Pancreas (tissue), 10 donors: ENCODE measurements around the gene RNF220. TPM values are rescaled to one million over a fixed set of nuclear protein-coding genes. Genes with fewer than 3 reads are reported as not detected.

ENCODE experiments used
- ATAC-seq, 4 donors: fragments of 200-7000 bp; cut with Tn5 transposase; one replicate each; pipeline versions ENCODE4 v1.8.0 to v1.9.1; 2020; ENCODE audit warnings: mild to moderate bottlenecking in 4 of 4, moderate library complexity in 4 of 4
- DNase-seq, 6 donors: peaks; one replicate each; pipeline ENCODE4 v3.0.0-alpha.2; 2020
- FAIRE-seq: peaks from 2 replicates; lab custom pipeline; 2012; peaks lifted over from hg19 to GRCh38; lab: Jason Lieb, UNC
- H3K27ac ChIP-seq, 4 donors: fragments of 200-600 bp; sonication (generic); 1 replicate in 3 of 4; 2 replicates in 1 of 4; pipeline versions ENCODE4 v1.5.0 to v1.8.0; 2020
- H3K27me3 ChIP-seq, 4 donors: fragments of 200-600 bp; one replicate each; pipeline ENCODE4 v1.8.0; 2021
- H3K36me3 ChIP-seq, 3 donors: fragments of 200-600 bp; sonication (generic) in 1 of 3; one replicate each; pipeline versions ENCODE4 v1.5.0 to v1.8.0; 2020 to 2021
- H3K4me1 ChIP-seq, 3 donors: fragments of 200-600 bp; one replicate each; pipeline ENCODE4 v1.8.0; 2021
- H3K4me3 ChIP-seq, 4 donors: fragments of 200-600 bp; sonication (generic) in 2 of 4; one replicate each; pipeline versions ENCODE4 v1.5.0 to v1.8.0; 2020 to 2021
- H3K9me3 ChIP-seq, 4 donors: fragments of 200-600 bp; one replicate each; pipeline ENCODE4 v1.8.0; 2021
- CTCF ChIP-seq, 4 donors: fragments of 200-600 bp; sonication (generic) in 3 of 4; IDR thresholded peaks; one replicate each; pipeline versions ENCODE4 v1.5.0 to v1.8.0; 2021; ENCODE audit warnings: antibody characterized with exemption in 4 of 4
- WGBS, 2 donors: extraction: QIAGEN DNeasy Blood & Tissue Kit; methylation state at CpG; one replicate each; pipeline ENCODE4 v1.1.7; 2013; 5-methylcytosine and 5-hydroxymethylcytosine counted together
- intact Hi-C, 3 donors: fragments of 100-400 bp; cut with DNase I; formaldehyde crosslinking; loops; one replicate each; pipeline versions ENCODE4 v1.11.1 to v1.14.2; 2022
- microRNA-seq, 2 donors: library from miRNA; unstranded; fragments of <30 nt; microRNA quantifications; one replicate each; pipeline versions ENCODE4 to v1.1.0, GENCODE V29; 2019 to 2020
- polyA plus RNA-seq, 2 donors: library from polyadenylated mRNA; stranded (reverse); fragments of 200-250 nt; gene quantifications; one replicate each; pipeline ENCODE4 v1.2.3, GENCODE V29; 2013
- total RNA-seq, 6 donors: library from RNA; stranded (reverse); fragmentation: NEBNext Ultra II Directional in 4 of 6; extraction: Animal tissue kit (Norgen Biotek cat#: 25700) in 4 of 6; gene quantifications; one replicate each; pipeline versions ENCODE4 v1.2.1 to v1.2.4, GENCODE V29; 2021 to 2023
- donor health status: healthy with polysubstance abuse.
- donor health status: DM: no; HTN: no; CAD: no; lungs with moderate emphysema.
- donor health status: DM: no; HTN: no; CAD: no.
- donor health status: control.
- donor health status: control.
- donor health status: Bipolar disorder and iron deficiency.
- donor health status: DM: yes; HTN: yes; CAD: no.
- donor health status: DM: no; HTN: no; CAD: no.
- donor health status: DM: no; HTN: no; CAD: no.
- donor health status: DM: yes; HTN: yes; CAD: no.

The RNF220 gene
- total and polyA plus RNA-seq, 8 donors = 22.3 to 43.2 (median 33.0) TPM

- FAIRE-seq (no peak), DNase-seq (no peak), ATAC-seq (no peak)
- H3K9me3 ChIP-seq = no peaks in the 10 kb centered on the region
- no peaks in the 10 kb centered on the region for H3K27me3 ChIP-seq
- intact Hi-C loops = no loop called here
- H3K4me1 ChIP-seq = no peaks in the 10 kb centered on the region
- H3K36me3 ChIP-seq = no peaks in the 10 kb centered on the region
- WGBS, 2 donors = 93 to 96% methylated on average over 1 of the region's 1 CpG
- TF ChIP-seq CTCF (IDR thresholded peaks at IDR 0.05) = no peak
- no peak overlapping the region for H3K4me3 ChIP-seq
- H3K27ac ChIP-seq = no peak overlapping the region
Observed at GRCh38 chr1:44700573-44700972, 295.5 kb downstream of the RNF220 start.

DNA sequence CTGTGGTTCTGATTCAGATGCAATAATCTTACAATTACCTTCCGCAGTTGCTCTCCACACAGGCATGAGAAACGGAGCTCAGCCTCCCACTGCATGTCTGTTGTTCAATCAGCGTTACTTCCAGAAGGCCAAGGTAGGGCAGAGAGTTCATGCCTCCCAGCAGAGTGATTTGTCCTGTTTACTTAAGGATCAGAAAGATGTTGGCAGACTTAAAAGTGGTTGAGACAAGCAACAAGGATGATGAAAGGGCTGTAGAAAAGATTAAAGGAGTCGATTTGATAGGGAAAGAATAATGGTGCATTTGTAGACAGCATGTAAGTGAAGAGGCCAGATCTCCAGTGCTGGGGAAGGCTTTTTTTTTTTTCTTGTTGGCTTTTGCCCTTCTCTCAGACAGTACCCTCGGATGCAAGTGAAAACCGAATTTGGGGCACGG is 296.1 kb downstream of the RNF220 start:
- Histone ChIP-seq H3K36me3 (no peaks in the 10 kb centered on the region), H3K27me3 (no peaks in the 10 kb centered on the region), H3K4me1 (no peaks in the 10 kb centered on the region), H3K4me3 (no peak overlapping the region), H3K9me3 (no peaks in the 10 kb centered on the region), H3K27ac (no peak overlapping the region)
- TF ChIP-seq CTCF (IDR thresholded peaks at IDR 0.05) = no peak
- ATAC-seq (no peak), DNase-seq (no peak), FAIRE-seq (no peak)
- intact Hi-C loops = no loop called here
- WGBS, 2 donors = 70 to 79% methylated on average over 7 of the region's 7 CpGs

Small RNA genes within 50 kb of the gene (microRNA-seq; reads per million reads assigned to microRNA genes)
- 0 to 0.59 reads per million in 2 donors for gene MIR5584

Other genes with a start within 250 kb of the RNF220 start
- gene DMAP1, start 191.8 kb upstream of the RNF220 start, total RNA-seq = 10 to 100 TPM; 18.1 to 30.4 (median 25.8) TPM
- 100 to 1,000 TPM in 1 of 2 donors, 10 to 100 TPM in 1; 73.6 to 149 TPM for gene DMAP1, start 191.8 kb upstream of the RNF220 start, polyA plus RNA-seq
- gene ERI3, start 50.0 kb upstream of the RNF220 start, total RNA-seq = 10 to 100 TPM; 18.9 to 27.4 (median 21.7) TPM
- gene ERI3, start 50.0 kb upstream of the RNF220 start, polyA plus RNA-seq = 10 to 100 TPM; 21.0 to 33.7 TPM